ENCODE data around the gene CLEC10A. TPM values are rescaled to one million over a fixed set of nuclear protein-coding genes. Genes with fewer than 3 reads are reported as not detected.
"Not testable (repeated sequence)": the region's sequence is repeated elsewhere in the genome, so short reads cannot be mapped to it uniquely, and the experiment has no call there.

Gene CLEC10A
- total and polyA plus RNA-seq, 8 donors = 2.0 to 9.6 (median 3.6) TPM

- peaks cover 0 to 3% of the 10 kb centered on the region in 2 donors for H3K4me1 ChIP-seq
- no peak for DNase-seq
- no peaks in the 10 kb centered on the region for H3K9me3 ChIP-seq
- intact Hi-C loops (cut with DNase I) = no loop called here
- ATAC-seq = no peak
- peaks cover 0 to 18% of the 10 kb centered on the region in 2 donors for H3K27me3 ChIP-seq
- no peak overlapping the region for H3K27ac ChIP-seq
- no peak overlapping the region for H3K4me3 ChIP-seq
- TF ChIP-seq, protein P1, sequence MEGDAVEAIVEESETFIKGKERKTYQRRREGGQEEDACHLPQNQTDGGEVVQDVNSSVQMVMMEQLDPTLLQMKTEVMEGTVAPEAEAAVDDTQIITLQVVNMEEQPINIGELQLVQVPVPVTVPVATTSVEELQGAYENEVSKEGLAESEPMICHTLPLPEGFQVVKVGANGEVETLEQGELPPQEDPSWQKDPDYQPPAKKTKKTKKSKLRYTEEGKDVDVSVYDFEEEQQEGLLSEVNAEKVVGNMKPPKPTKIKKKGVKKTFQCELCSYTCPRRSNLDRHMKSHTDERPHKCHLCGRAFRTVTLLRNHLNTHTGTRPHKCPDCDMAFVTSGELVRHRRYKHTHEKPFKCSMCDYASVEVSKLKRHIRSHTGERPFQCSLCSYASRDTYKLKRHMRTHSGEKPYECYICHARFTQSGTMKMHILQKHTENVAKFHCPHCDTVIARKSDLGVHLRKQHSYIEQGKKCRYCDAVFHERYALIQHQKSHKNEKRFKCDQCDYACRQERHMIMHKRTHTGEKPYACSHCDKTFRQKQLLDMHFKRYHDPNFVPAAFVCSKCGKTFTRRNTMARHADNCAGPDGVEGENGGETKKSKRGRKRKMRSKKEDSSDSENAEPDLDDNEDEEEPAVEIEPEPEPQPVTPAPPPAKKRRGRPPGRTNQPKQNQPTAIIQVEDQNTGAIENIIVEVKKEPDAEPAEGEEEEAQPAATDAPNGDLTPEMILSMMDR (IDR thresholded peaks at IDR 0.05) = no peak
- no peaks in the 10 kb centered on the region for H3K36me3 ChIP-seq
These were observed 27.9 kb upstream of the CLEC10A start for GRCh38 chr17:7107795-7108559.

- TF ChIP-seq, protein P1 (IDR thresholded peaks at IDR 0.05) = no peak
- Histone ChIP-seq H3K36me3 (no peaks in the 10 kb centered on the region), H3K4me3 (no peak overlapping the region), H3K9me3 (no peaks in the 10 kb centered on the region), H3K27ac (no peak overlapping the region), H3K27me3 (peaks cover 0 to 19% of the 10 kb centered on the region in 2 donors), H3K4me1 (peaks cover 0 to 2% of the 10 kb centered on the region in 2 donors)
- intact Hi-C loops (cut with DNase I) = no loop called here
- DNase-seq (no peak), ATAC-seq (no peak)
These were observed 27.1 kb upstream of the CLEC10A start for GRCh38 chr17:7107012-7107754.

- H3K36me3 ChIP-seq = no peaks in the 10 kb centered on the region
- H3K27ac ChIP-seq = no peak overlapping the region
- TF ChIP-seq, protein P1 (IDR thresholded peaks at IDR 0.05) = no peak
- peaks cover 0 to 6% of the 10 kb centered on the region in 2 donors for H3K4me1 ChIP-seq
- no peak overlapping the region for H3K4me3 ChIP-seq
- DNase-seq (no peak), ATAC-seq (no peak)
- intact Hi-C loops (cut with DNase I) = no loop called here
- peaks cover 0 to 22% of the 10 kb centered on the region in 2 donors for H3K27me3 ChIP-seq
- no peaks in the 10 kb centered on the region for H3K9me3 ChIP-seq
These were observed 22.4 kb upstream of the CLEC10A start for GRCh38 chr17:7102421-7102820.

- Histone ChIP-seq H3K4me1 (peaks cover 0 to 6% of the 10 kb centered on the region in 2 donors), H3K27me3 (peaks cover 0 to 22% of the 10 kb centered on the region in 2 donors), H3K36me3 (no peaks in the 10 kb centered on the region), H3K4me3 (no peak overlapping the region), H3K27ac (no peak overlapping the region), H3K9me3 (no peaks in the 10 kb centered on the region)
- intact Hi-C loops (cut with DNase I) = no loop called here
- DNase-seq = peak in 1 of 4 donors; percentile 14
- TF ChIP-seq, protein P1 (IDR thresholded peaks at IDR 0.05) = no peak
- ATAC-seq = no peak
These were observed 21.5 kb upstream of the CLEC10A start for GRCh38 chr17:7101531-7101930.

GRCh38 chr17:7100641-7101379, 20.8 kb upstream of the CLEC10A start:
- Histone ChIP-seq H3K4me1 (peaks cover 0 to 11% of the 10 kb centered on the region in 2 donors), H3K27me3 (peaks cover 0 to 22% of the 10 kb centered on the region in 2 donors)
- DNase-seq = peak in 1 of 4 donors; percentile 17
- intact Hi-C loops (cut with DNase I); H3K27ac ChIP-seq; H3K36me3 ChIP-seq; H3K9me3 ChIP-seq; H3K4me3 ChIP-seq; ATAC-seq: not testable (repeated sequence)
